SU-DHL-6 (cell line): ENCODE results near the gene TTI1.

Experiments
- CTCF ChIP-seq: fragments of 200-600 bp; sonication (generic); IDR thresholded peaks from one replicate; pipeline ENCODE4 v1.5.1; 2017; ENCODE audit warnings: antibody characterized with exemption, mild to moderate bottlenecking, low read length, moderate library complexity; ENCODE audit not compliant: insufficient read depth, poor library complexity, severe bottlenecking
- EZH2phosphoT487 ChIP-seq: fragments of 200-600 bp; sonication (generic), shearing (Covaris generic); conservative IDR thresholded peaks from 2 replicates; pipeline ENCODE4 v1.6.1; 2018; ENCODE audit warnings: mild to moderate bottlenecking, antibody characterized with exemption, low read length, moderate library complexity, mixed read lengths

- no peak for TF ChIP-seq CTCF
- TF ChIP-seq EZH2phosphoT487 = no peak
Observed at GRCh38 chr20:37997516-37997915, 35.7 kb downstream of the TTI1 start.
